SKM-1 (cell line): ENCODE measurements around the gene MYL6.
"Not testable (repeated sequence)": the region's sequence is repeated elsewhere in the genome, so short reads cannot be mapped to it uniquely, and the experiment has no call there.

Source experiments
- DNase-seq: peaks from one replicate; lab custom pipeline; 2025; ENCODE audit not compliant: unreplicated experiment; lab: John Stamatoyannopoulos, UW

MYL6 gene

GRCh38 chr12:56156464-56157200 lies 1.5 kb upstream of the MYL6 start:
- DNase-seq, result not testable (repeated sequence)

DNA sequence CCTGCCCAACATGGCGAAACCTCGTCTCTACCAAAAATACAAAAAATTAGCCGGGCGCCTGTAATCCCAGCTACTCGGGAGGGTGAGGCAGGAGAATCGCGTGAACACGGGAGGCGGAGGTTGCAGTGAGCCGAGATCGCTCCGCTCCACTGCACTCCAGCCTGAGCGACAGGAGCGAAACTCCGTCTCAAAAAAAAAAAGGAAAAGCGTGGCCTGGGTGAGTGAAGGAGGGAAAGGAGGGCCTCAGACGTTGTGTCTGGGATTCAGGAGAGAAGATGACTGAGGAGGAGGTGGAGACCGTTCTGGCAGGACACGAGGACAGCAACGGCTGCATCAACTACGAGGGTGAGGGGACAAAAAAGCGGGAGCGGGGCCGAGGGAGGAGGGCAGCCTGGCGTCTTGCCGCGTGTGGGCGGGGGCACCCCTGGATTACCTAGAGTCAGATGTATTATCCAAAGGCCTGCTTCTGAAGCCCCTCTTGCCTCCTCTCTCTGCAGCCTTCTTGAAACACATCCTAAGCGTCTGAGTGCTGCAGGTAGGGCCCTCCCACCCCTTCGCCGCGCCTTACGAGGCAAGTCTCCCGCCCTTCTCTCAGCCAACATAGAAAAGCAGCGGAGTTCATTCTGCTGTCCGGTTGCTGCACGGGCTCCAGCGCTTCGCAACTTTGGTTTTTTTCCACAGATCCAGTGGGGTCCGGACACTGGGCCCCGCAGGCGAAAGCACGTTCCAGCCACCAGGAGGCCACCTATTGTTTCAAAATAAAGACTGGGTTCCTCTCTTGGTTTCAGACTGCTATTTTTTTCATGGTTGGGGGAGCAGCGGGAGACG lies 744 bp upstream of the MYL6 start:
- DNase-seq, result peak; percentile 50

GRCh38 chr12:56158926-56159461 lies 835 bp downstream of the MYL6 start:
- DNase-seq, result no peak

DNA sequence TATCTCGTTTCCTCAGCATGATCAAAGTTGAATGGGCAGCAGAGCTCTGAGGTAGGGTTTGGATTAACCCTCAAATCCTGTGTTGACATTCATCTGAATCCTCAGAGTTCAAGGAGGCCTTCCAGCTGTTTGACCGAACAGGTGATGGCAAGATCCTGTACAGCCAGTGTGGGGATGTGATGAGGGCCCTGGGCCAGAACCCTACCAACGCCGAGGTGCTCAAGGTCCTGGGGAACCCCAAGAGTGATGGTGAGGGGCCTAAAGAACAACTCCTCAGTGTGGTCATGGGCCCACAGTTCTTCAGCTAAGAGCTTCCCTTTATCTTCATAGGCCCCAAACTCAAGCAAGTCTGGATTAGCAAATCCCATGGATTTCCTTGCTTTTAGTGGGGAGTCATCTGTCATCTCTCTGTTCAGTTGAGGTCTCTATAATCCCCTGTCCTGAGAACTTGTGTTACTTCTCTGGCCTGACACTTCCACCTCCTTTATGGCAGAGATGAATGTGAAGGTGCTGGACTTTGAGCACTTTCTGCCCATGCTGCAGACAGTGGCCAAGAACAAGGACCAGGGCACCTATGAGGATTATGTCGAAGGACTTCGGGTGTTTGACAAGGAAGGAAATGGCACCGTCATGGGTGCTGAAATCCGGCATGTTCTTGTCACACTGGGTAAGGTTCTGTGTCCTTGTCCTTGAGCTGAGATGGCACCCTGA lies 1.5 kb downstream of the MYL6 start:
- no peak for DNase-seq

DNA sequence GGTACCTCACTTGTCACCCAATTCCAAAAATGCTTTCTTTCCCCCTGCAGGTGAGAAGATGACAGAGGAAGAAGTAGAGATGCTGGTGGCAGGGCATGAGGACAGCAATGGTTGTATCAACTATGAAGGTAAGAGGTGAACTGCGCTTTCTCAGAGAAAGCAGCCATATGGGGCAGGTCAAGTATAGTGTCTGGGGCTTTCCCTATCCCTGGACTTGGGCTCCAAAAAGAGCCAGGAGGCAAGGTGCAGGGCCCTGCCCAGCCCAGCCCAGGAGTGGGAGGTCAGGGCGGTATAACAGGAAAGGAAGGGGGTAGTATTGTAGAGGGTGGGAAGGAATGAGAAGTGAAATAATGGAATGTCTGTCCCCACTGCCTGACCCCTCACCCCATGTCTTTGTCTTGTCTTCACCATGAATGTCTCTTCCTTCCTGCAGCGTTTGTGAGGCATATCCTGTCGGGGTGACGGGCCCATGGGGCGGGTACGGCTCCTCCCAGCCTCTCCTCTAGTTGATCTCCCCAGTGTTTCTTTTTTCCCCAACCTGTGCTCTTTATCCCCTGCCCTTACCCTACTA lies 2.1 kb downstream of the MYL6 start:
- DNase-seq, result no peak

- DNase-seq, result no peak
These were observed 2.9 kb downstream of the MYL6 start for GRCh38 chr12:56160894-56161689.

- no peak for DNase-seq
These were observed 3.7 kb downstream of the MYL6 start for GRCh38 chr12:56161690-56162351.

GRCh38 chr12:56162468-56163290 lies 4.5 kb downstream of the MYL6 start:
- no peak for DNase-seq

DNA sequence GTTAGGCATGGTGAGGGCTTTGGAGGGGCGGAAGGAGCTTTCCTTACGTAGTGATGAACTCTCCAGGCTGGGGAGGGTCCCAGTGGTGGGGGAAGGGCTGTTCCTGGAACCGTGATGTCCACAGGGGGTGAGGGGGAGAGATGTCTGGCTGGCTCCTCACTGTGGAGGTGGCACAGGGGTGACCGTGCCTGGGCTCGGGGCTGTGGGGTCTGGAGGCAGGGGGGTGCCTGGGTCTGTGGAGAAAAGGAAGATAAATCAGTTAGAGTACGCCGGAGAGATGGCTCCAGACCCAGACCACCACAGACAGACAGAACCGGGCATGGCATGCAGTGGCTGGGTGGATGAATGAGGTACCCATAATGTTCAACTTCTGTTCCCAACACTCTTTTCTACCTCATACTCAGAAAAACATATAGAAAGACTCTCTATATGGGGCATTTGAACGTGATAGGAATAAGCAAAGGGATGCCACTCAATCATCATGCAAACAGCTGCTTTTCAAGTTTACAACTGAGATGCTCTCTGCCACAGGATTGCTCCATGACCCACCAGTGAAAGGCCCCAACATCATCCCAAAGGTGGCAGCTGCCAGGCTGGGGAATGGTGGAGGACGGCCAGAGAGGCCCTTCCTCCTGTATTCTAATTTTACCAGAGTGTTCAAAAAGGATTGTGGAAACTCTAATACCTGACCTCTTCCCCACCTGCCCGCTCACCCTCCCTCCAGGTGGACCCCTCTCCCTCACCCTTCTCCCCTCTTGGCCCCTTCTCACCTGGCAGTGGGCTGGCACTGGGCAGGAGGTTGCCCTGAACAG lies 5.6 kb downstream of the MYL6 start:
- no peak for DNase-seq

- DNase-seq, result no peak
These were observed 6.2 kb downstream of the MYL6 start for GRCh38 chr12:56164345-56164729.

DNA sequence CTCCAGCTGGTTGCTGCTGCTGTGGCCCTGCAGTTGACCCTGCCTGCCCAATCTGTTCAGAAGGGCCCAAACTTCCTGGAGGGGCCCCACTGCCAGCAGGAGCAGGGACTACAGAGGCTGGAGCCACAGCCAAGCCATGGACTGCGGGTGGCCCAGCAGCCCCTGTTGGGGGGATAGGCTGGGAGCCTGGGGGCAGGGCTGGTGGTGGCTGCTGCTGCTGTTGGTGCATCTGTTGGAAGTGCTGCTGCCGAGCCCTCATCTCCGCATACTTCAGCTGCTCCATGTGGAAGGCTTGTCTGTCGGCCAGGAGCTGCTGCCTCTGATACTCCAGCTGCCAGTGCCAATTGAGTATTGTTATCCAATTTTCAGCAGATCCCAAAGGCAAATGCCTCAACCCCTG lies 7.2 kb downstream of the MYL6 start:
- DNase-seq, result no peak

DNA sequence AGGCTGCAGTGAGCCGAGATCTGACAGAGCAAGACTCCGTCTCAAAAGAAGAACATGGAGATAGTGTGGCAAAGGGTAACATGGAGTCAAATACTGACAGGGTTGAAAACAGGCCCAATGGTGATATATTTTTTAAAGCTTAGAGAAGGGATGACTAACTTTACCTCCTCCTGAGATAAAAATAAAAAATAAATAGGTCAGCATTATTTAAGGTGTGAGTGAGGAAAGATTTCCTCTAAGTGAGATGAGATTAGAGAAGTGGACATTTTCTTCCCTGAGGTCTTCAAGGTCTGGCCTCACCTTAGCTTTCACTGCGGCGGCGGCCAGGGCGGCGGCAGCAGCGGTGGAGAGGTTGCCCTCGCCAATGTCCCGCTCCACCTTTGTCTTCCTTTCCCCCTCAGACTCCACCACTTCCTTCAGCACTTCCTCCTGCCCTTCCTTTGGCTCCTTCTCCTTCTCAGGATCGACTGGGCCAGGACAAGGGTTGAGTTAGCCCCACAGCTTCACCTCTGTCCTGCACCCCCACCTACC lies 11.1 kb downstream of the MYL6 start:
- DNase-seq, result no peak

DNA sequence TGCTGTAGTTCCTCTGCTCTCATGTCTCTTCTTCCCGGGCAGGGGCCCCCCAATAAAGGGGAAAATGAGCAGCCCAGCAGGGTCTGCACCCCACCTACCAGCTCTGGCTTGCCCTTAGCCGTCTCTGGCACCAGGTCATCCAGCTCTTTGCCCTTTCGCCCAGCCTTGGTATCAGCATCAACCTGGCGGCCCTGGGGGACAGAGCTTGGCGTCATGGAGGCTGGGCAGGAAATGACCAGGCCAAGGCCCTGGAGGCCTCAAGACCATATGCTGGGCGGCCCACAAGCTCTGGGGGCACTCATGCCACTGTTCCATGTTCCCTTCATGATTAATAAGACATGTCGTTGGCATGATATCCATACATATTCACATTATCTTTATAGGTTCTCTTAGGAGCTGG lies 14.7 kb downstream of the MYL6 start:
- DNase-seq, result no peak

GRCh38 chr12:56178347-56178746 lies 20.2 kb downstream of the MYL6 start:
- no peak for DNase-seq

DNA sequence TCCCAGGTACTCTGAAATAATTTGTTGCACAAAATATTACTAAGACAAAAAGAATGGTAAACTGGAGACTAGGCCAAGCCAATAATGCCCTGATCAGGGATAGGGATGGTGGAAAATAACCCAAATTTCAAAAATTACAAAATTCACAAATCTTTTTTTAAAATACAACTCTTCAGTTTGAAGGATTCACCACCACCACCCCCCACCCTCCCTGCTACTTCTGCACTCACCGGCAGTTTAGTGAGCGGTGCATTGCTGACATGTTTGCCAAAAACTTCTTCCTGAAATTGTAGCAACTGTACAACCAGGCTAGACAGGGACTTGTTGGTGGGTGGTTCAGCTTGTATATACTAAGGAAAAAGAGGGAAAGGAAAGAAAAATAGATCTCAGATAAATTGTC lies 28.8 kb downstream of the MYL6 start:
- no peak for DNase-seq

- no peak for DNase-seq
These were observed 30.1 kb downstream of the MYL6 start for GRCh38 chr12:56188131-56188777.

- no peak for DNase-seq
These were observed 30.6 kb downstream of the MYL6 start for GRCh38 chr12:56188778-56189098.
